Caco-2 (cell line): ENCODE data around the gene MRPS23. TPM values are rescaled to one million over a fixed set of nuclear protein-coding genes. Genes with fewer than 3 reads are reported as not detected.
A peak's percentile ranks its signal among the peaks of the same experiment; 100 is the strongest.

ENCODE experiments used
- BruUV-seq: library from RNA; stranded (reverse); fragments of 400-500 nt; replicated peaks from 2 replicates; lab custom pipeline; 2021; lab: Mats Ljungman, UMichigan
- CTCF ChIA-PET: fragments of 300-600 bp; sonication (Branson Sonifier 250); formaldehyde crosslinking; loops from one replicate; lab custom pipeline; 2022; ENCODE audit warnings: antibody characterized with exemption; lab: Charles Lee
- POLR2A ChIA-PET: fragments of 300-600 bp; sonication (Branson Sonifier 250); formaldehyde crosslinking; loops from one replicate; lab custom pipeline; 2022; ENCODE audit warnings: antibody characterized with exemption; lab: Charles Lee
- DNase-seq, 2 experiments: peaks; one replicate each; pipeline versions ENCODE4 v3.0.0 to v3.0.0-alpha.2; 2020 to 2022
- H3K27me3 ChIP-seq: replicated peaks from 2 replicates; pipeline ENCODE4 v1.6.0; 2011; ENCODE audit warnings: low read length; ENCODE audit not compliant: control insufficient read depth, insufficient read depth
- H3K36me3 ChIP-seq: 2 replicates; pipeline ENCODE4 v1.5.1; 2011; ENCODE audit warnings: low read length; ENCODE audit not compliant: control insufficient read depth, insufficient read depth
- H3K4me1 ChIP-seq: fragments of 250-450 bp; sonication (Bioruptor Pico); 2 replicates; pipeline ENCODE4 v1.5.1; 2020; ENCODE audit warnings: mild to moderate bottlenecking
- H3K4me3 ChIP-seq: 2 replicates; pipeline ENCODE4 v1.5.1; 2011; ENCODE audit warnings: low read depth, mild to moderate bottlenecking, control low read depth, low read length
- H3K9me3 ChIP-seq: fragments of 250-450 bp; sonication (Bioruptor Pico); 2 replicates; pipeline ENCODE4 v1.5.1; 2020; ENCODE audit warnings: mild to moderate bottlenecking, moderate library complexity
- H3K27ac Mint-ChIP-seq: one replicate; pipeline ENCODE4 v1.8.0; 2022; ENCODE audit warnings: mixed read lengths; ENCODE audit not compliant: unreplicated experiment
- H3K27me3 Mint-ChIP-seq: one replicate; pipeline ENCODE4 v1.8.0; 2022; ENCODE audit warnings: mixed read lengths; ENCODE audit not compliant: insufficient read depth, unreplicated experiment
- H3K36me3 Mint-ChIP-seq: one replicate; pipeline ENCODE4 v1.8.0; 2022; ENCODE audit warnings: mild to moderate bottlenecking, mixed read lengths; ENCODE audit not compliant: insufficient read depth, unreplicated experiment
- H3K4me1 Mint-ChIP-seq: one replicate; pipeline ENCODE4 v1.8.0; 2022; ENCODE audit warnings: low read depth, mixed read lengths; ENCODE audit not compliant: unreplicated experiment
- H3K4me3 Mint-ChIP-seq: one replicate; pipeline ENCODE4 v1.8.0; 2022; ENCODE audit warnings: mild to moderate bottlenecking, moderate library complexity, mixed read lengths; ENCODE audit not compliant: unreplicated experiment
- H3K9me3 Mint-ChIP-seq: one replicate; pipeline ENCODE4 v1.8.0; 2022; ENCODE audit warnings: mixed read lengths; ENCODE audit not compliant: unreplicated experiment
- intact Hi-C: fragments of 100-400 bp; cut with micrococcal nuclease; formaldehyde crosslinking; loops from one replicate; pipeline ENCODE4 v1.10.0; 2022; ENCODE audit not compliant: unreplicated experiment
- total RNA-seq: library from RNA; stranded (reverse); gene quantifications from 2 replicates; pipeline ENCODE4 v1.2.3, GENCODE V29; 2022
- TF ChIP-seq, protein P1 (sequence below), 2 experiments: fragments of 200-600 bp in 1 of 2; IDR thresholded peaks; 1 replicate in 1 of 2; 2 replicates in 1 of 2; pipeline versions ENCODE4 v1.5.1 to v1.8.0; 2011 to 2022; ENCODE audit warnings: antibody characterized with exemption in 1 of 2, control low read depth in 1 of 2, inconsistent platforms in 1 of 2, low read depth in 1 of 2, low read length in 1 of 2, mild to moderate bottlenecking in 1 of 2, moderate library complexity in 1 of 2; ENCODE audit not compliant: insufficient read depth in 1 of 2, severe bottlenecking in 1 of 2, unreplicated experiment in 1 of 2

MRPS23 gene
- total RNA-seq, 1 experiment from 2014 or later: 72.9 TPM

DNA sequence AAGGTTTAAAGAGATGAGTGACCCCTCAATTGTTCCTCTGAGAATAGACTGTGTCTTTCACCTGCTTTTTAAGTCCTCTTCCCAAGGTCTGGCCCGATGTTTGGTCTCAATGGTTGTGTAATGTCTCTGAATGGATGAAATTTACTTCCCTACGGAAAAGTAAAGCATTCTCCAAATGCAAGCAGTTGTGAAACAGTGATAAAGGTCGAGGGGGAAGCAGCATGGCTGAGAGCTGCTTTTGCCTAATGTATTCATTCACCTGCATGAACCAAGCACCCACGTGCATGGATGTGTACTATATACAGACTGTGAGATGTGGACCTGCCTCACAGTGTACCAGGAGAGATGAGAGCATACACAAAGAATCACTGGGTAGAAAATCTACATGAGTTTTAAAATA is 11.4 kb downstream of the MRPS23 start:
- no peaks in the 10 kb centered on the region for H3K9me3 Mint-ChIP-seq
- H3K4me3 Mint-ChIP-seq: no peak overlapping the region
- H3K36me3 Mint-ChIP-seq: peaks cover 54% of the 10 kb centered on the region
- H3K4me1 Mint-ChIP-seq: peaks cover 12% of the 10 kb centered on the region
- H3K27ac Mint-ChIP-seq: no peak overlapping the region
- ChIA-PET CTCF (interaction anchor here (1.0 to 1.5 kb wide), 3 partner anchors 11 to 167 kb away, joined by 3 to 6 read pairs (median 4); partner anchors contain the start of gene MRPS23), POLR2A (interaction anchor here (1.0 kb wide), 1 partner anchor 13 kb away, joined by 3 read pairs; no protein-coding TSS in a partner anchor)
- no peaks in the 10 kb centered on the region for H3K9me3 ChIP-seq
- BruUV-seq: no TSS peak
- intact Hi-C loops: loop anchor here (10.0 kb wide), 1 partner anchor 94 kb away; the partner anchor contains the start of gene CCDC182
- peaks cover 8% of the 10 kb centered on the region; the same call in 1 of the 2 replicates for H3K4me1 ChIP-seq
- TF ChIP-seq, protein P1, sequence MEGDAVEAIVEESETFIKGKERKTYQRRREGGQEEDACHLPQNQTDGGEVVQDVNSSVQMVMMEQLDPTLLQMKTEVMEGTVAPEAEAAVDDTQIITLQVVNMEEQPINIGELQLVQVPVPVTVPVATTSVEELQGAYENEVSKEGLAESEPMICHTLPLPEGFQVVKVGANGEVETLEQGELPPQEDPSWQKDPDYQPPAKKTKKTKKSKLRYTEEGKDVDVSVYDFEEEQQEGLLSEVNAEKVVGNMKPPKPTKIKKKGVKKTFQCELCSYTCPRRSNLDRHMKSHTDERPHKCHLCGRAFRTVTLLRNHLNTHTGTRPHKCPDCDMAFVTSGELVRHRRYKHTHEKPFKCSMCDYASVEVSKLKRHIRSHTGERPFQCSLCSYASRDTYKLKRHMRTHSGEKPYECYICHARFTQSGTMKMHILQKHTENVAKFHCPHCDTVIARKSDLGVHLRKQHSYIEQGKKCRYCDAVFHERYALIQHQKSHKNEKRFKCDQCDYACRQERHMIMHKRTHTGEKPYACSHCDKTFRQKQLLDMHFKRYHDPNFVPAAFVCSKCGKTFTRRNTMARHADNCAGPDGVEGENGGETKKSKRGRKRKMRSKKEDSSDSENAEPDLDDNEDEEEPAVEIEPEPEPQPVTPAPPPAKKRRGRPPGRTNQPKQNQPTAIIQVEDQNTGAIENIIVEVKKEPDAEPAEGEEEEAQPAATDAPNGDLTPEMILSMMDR (IDR thresholded peaks at IDR 0.05; ENCODE audit: insufficient read depth in 1 of 2, low read depth in 1 of 2, low read length in 1 of 2, severe bottlenecking in 1 of 2, unreplicated experiment in 1 of 2): no peak
- no peaks in the 10 kb centered on the region for H3K27me3 Mint-ChIP-seq
- H3K27me3 ChIP-seq: no peaks in the 10 kb centered on the region
- no peaks in the 10 kb centered on the region; the same call in 1 of the 2 replicates for H3K36me3 ChIP-seq
- no peak overlapping the region for H3K4me3 ChIP-seq
- peak in 1 of 2 experiments; percentile 54 for DNase-seq

DNA sequence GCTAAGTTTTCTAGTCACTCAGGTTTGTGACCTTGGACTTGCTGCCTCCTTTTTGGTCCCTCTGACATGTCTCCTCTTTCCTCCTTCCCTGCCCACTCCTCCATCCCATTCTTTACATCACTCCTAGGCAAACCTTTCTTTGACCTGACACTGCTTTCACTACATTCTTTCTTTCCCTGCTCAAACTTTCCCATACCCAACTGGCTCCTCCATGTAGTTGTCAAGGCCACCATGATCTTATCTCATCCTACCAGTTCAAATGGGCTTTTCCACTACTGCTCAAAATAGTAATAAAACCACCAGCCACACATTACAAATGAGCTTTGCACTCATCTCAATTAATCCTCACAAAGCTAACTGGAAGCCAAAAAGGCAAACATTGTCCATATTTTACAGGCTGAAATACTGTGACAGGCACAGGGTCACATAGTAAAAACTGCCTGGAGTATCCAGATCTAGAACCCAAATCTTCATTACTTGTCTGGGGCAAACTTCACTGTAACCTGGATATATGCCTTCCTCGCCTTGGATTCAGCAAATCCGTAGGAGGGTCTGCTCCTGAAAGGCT is 14.4 kb downstream of the MRPS23 start:
- Histone ChIP-seq H3K4me1 (peaks cover 12% of the 10 kb centered on the region; the same call in 1 of the 2 replicates), H3K36me3 (no peaks in the 10 kb centered on the region; the same call in 1 of the 2 replicates), H3K9me3 (no peaks in the 10 kb centered on the region), H3K27me3 (no peaks in the 10 kb centered on the region), H3K4me3 (no peak overlapping the region)
- Mint-ChIP-seq H3K27me3 (no peaks in the 10 kb centered on the region), H3K4me3 (no peak overlapping the region), H3K4me1 (peaks cover 6% of the 10 kb centered on the region), H3K9me3 (no peaks in the 10 kb centered on the region), H3K36me3 (peaks cover 33% of the 10 kb centered on the region), H3K27ac (no peak overlapping the region)
- no peak for DNase-seq
- intact Hi-C loops: loop anchor here (10.0 kb wide), 1 partner anchor 91 kb away; the partner anchor contains the start of gene CCDC182
- TF ChIP-seq, protein P1 (IDR thresholded peaks at IDR 0.05; ENCODE audit: insufficient read depth in 1 of 2, low read depth in 1 of 2, low read length in 1 of 2, severe bottlenecking in 1 of 2, unreplicated experiment in 1 of 2): no peak
- BruUV-seq: no TSS peak
- ChIA-PET CTCF (no interaction called here), POLR2A (no interaction called here)

DNA sequence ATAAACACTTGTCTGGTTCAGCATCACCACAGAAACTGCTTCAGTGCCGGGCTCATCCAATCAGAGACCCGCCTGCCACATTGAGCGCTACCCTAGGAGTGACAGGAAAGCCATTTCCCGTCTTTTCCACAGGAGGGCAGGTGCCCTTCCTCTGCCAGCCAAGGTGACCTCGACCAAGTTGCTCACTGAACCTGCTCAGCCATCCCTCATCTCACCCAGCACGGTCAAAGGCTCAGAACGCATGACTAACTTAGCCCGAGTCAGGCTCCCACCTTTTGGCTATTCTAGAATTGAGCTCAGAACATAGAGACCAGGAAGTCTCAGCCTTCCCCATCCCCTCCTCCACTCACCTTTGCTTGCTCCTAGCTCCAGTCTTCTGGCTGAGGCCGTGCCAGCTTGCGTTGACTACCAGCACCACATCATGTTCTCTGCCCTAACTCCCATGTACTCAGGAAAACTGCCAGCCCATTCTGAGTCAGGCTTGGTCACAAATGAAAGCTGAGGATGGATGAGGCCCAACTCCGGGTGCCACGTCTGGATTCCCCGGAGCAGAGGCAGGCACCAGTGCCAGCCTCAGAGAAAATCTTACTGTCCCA is 15.6 kb downstream of the MRPS23 start:
- H3K4me1 ChIP-seq: peaks cover 10% of the 10 kb centered on the region; the same call in 1 of the 2 replicates
- H3K36me3 Mint-ChIP-seq: peaks cover 22% of the 10 kb centered on the region

More for the DNA sequence above, 15.6 kb downstream of the MRPS23 start:
- CTCF ChIA-PET: interaction anchor here (0.5 to 3.7 kb wide), 9 partner anchors 16 to 789 kb away, joined by 3 to 12 read pairs (median 3); partner anchors contain the start of gene MRPS23
- no peaks in the 10 kb centered on the region for H3K27me3 ChIP-seq
- H3K9me3 Mint-ChIP-seq: no peaks in the 10 kb centered on the region
- no peaks in the 10 kb centered on the region for H3K9me3 ChIP-seq
- no peak overlapping the region for H3K27ac Mint-ChIP-seq
- no peak overlapping the region for H3K4me3 ChIP-seq
- TF ChIP-seq, protein P1 (IDR thresholded peaks at IDR 0.05; ENCODE audit: insufficient read depth in 1 of 2, low read depth in 1 of 2, low read length in 1 of 2, severe bottlenecking in 1 of 2, unreplicated experiment in 1 of 2): peak in 1 of 2 experiments; percentile 13
- POLR2A ChIA-PET: interaction anchor here (0.5 kb wide), 1 partner anchor 25 kb away, joined by 3 read pairs; no protein-coding TSS in a partner anchor
- H3K36me3 ChIP-seq: no peaks in the 10 kb centered on the region; the same call in 1 of the 2 replicates
- peak in 1 of 2 experiments; percentile 34 for DNase-seq
- no peak overlapping the region for H3K4me3 Mint-ChIP-seq
- peaks cover 6% of the 10 kb centered on the region for H3K4me1 Mint-ChIP-seq
- H3K27me3 Mint-ChIP-seq: no peaks in the 10 kb centered on the region
- intact Hi-C loops: loop anchor here (10.0 kb wide), 1 partner anchor 89 kb away; the partner anchor contains the start of gene CCDC182
- BruUV-seq: no TSS peak
